Measurements from ENCODE around the gene TBC1D2. TPM values are rescaled to one million over a fixed set of nuclear protein-coding genes. Genes with fewer than 3 reads are reported as not detected.

The TBC1D2 gene
- total RNA-seq, 2 experiments from 2014 or later = 3.1 to 5.5 TPM

DNA sequence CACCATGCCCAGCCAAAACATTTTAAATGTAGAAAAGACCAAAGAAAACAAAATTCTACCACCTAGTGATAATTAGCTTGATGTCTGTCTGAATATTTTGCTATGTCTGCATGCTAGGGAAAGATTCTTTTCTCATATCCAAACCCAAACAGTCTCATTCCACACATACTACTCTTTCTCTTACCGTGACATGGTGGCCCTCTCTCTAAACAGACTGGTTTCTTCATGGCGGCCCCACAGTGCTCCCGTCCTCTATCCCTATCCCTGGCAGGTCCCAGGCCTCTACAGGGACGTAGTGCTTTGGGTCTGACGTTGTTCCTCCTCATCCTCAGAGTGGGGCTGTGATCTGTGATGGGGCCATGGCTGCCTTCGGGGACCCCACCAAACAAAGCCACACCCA is 71.1 kb downstream of the TBC1D2 start:
- Histone ChIP-seq H3K9me3 (ENCODE audit: low read length) (no peaks in the 10 kb centered on the region), H3K4me3 (ENCODE audit: low read depth, low read length, poor library complexity, severe bottlenecking) (no peak overlapping the region), H3K9me2 (ENCODE audit: insufficient read depth, low read length) (no peaks in the 10 kb centered on the region), H3K36me3 (ENCODE audit: insufficient read depth, low read length) (no peaks in the 10 kb centered on the region), H3K27ac (ENCODE audit: low read depth, low read length, poor library complexity, severe bottlenecking) (no peak overlapping the region), H2AFZ (ENCODE audit: low read length) (no peak overlapping the region), H3K4me1 (ENCODE audit: insufficient read depth, low read length, poor library complexity, severe bottlenecking) (peaks cover 3% of the 10 kb centered on the region), H3K4me2 (ENCODE audit: low read length) (no peak overlapping the region), H3K79me2 (ENCODE audit: insufficient read depth, low read depth, low read length) (no peaks in the 10 kb centered on the region), H4K20me1 (ENCODE audit: insufficient read depth, low read length) (no peaks in the 10 kb centered on the region)
- DNase-seq (ENCODE audit: low spot score) = no peak
- TF ChIP-seq EZH2phosphoT487 (IDR thresholded peaks at IDR 0.05; ENCODE audit: borderline replicate concordance, low read depth, low read length) (no peak), CTCF (conservative IDR thresholded peaks at IDR 0.05; ENCODE audit: low read length) (no peak)
- ChIA-PET POLR2A (interaction anchor here (0.9 kb wide), 1 partner anchor 25 kb away, joined by 3 read pairs; no protein-coding TSS in a partner anchor), CTCF (ENCODE audit: unreplicated experiment) (no interaction called here)
- intact Hi-C loops (cut with micrococcal nuclease; ENCODE audit: unreplicated experiment) = no loop called here
- no TSS peak for BruUV-seq (replicated peaks)

- Histone ChIP-seq H2AFZ (ENCODE audit: low read length) (no peak overlapping the region), H3K79me2 (ENCODE audit: insufficient read depth, low read depth, low read length) (no peaks in the 10 kb centered on the region), H4K20me1 (ENCODE audit: insufficient read depth, low read length) (no peaks in the 10 kb centered on the region), H3K9me2 (ENCODE audit: insufficient read depth, low read length) (no peaks in the 10 kb centered on the region), H3K4me3 (ENCODE audit: low read depth, low read length, poor library complexity, severe bottlenecking) (no peak overlapping the region), H3K36me3 (ENCODE audit: insufficient read depth, low read length) (no peaks in the 10 kb centered on the region), H3K9me3 (ENCODE audit: low read length) (no peaks in the 10 kb centered on the region), H3K4me2 (ENCODE audit: low read length) (no peak overlapping the region), H3K4me1 (ENCODE audit: insufficient read depth, low read length, poor library complexity, severe bottlenecking) (peaks cover 4% of the 10 kb centered on the region), H3K27ac (ENCODE audit: low read depth, low read length, poor library complexity, severe bottlenecking) (no peak overlapping the region)
- no peak for TF ChIP-seq CTCF (conservative IDR thresholded peaks at IDR 0.05; ENCODE audit: low read length)
- no peak for TF ChIP-seq EZH2phosphoT487 (IDR thresholded peaks at IDR 0.05; ENCODE audit: borderline replicate concordance, low read depth, low read length)
- POLR2A ChIA-PET = no interaction called here
- CTCF ChIA-PET (ENCODE audit: unreplicated experiment) = no interaction called here
- intact Hi-C loops (cut with micrococcal nuclease; ENCODE audit: unreplicated experiment) = no loop called here
- no peak for DNase-seq (ENCODE audit: low spot score)
- no TSS peak for BruUV-seq (replicated peaks)
Observed at GRCh38 chr9:98182889-98183599, 72.4 kb downstream of the TBC1D2 start.

DNA sequence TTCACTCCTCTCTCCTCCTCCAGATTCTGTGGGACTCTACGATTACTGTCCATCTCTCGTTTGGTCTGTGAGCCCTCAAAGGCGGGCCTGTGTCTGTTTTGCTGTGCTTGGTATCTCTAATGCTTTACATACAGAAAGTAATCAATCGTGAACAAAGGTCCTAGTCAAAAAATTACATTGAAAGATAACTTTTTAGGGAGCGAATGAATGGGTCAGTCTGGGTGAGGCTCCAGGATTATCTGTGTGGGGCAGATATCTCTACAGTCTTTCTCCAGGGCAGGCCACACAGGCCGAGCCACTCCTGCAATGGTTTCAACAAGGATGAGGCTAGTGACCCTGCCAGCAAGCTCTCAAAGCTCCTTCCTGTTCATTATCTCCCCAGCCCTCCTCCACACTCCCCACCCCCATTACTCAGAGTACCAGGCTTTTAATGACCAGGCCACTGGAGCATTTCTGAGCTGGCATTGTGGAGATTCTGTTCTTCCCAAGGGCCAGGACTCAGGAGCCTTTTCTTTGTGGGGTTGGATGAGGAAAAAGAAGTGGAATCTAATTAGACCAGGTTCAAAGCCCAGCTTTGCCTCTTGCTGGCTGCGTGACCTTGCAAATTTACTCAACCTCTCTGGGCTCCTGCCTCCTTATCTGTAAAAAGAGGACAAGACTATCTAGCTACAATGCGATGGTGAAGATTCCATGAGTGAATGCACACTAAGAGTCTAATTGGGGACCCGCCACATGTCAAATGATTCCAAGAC is 73.2 kb downstream of the TBC1D2 start:
- TF ChIP-seq CTCF (conservative IDR thresholded peaks at IDR 0.05; ENCODE audit: low read length) (no peak), EZH2phosphoT487 (IDR thresholded peaks at IDR 0.05; ENCODE audit: borderline replicate concordance, low read depth, low read length) (no peak)
- Histone ChIP-seq H4K20me1 (ENCODE audit: insufficient read depth, low read length) (no peaks in the 10 kb centered on the region), H3K9me2 (ENCODE audit: insufficient read depth, low read length) (no peaks in the 10 kb centered on the region), H3K4me1 (ENCODE audit: insufficient read depth, low read length, poor library complexity, severe bottlenecking) (peaks cover 4% of the 10 kb centered on the region), H3K79me2 (ENCODE audit: insufficient read depth, low read depth, low read length) (no peaks in the 10 kb centered on the region), H3K9me3 (ENCODE audit: low read length) (no peaks in the 10 kb centered on the region), H2AFZ (ENCODE audit: low read length) (no peak overlapping the region), H3K4me3 (ENCODE audit: low read depth, low read length, poor library complexity, severe bottlenecking) (no peak overlapping the region), H3K36me3 (ENCODE audit: insufficient read depth, low read length) (no peaks in the 10 kb centered on the region), H3K27ac (ENCODE audit: low read depth, low read length, poor library complexity, severe bottlenecking) (no peak overlapping the region), H3K4me2 (ENCODE audit: low read length) (no peak overlapping the region)
- ChIA-PET CTCF (ENCODE audit: unreplicated experiment) (interaction anchor here (0.6 kb wide), 1 partner anchor 9 kb away, joined by 3 read pairs; no protein-coding TSS in a partner anchor), POLR2A (no interaction called here)
- no TSS peak for BruUV-seq (replicated peaks)
- intact Hi-C loops (cut with micrococcal nuclease; ENCODE audit: unreplicated experiment) = no loop called here
- DNase-seq (ENCODE audit: low spot score) = no peak
